GM12864 (cell line): ENCODE data around the gene SPECC1L.

Experiments used
- DNase-seq: peaks from one replicate; pipeline ENCODE4 v3.0.0-alpha.2; 2011; ENCODE audit warnings: low read depth
- H3K4me3 ChIP-seq: 2 replicates; pipeline ENCODE4 v1.5.1; 2011; ENCODE audit warnings: mild to moderate bottlenecking, low read depth, low read length, control low read depth
- CTCF ChIP-seq: IDR thresholded peaks from 2 replicates; pipeline ENCODE4 v1.5.1; 2011; ENCODE audit warnings: low read depth, mild to moderate bottlenecking, moderate library complexity, low read length, control low read depth, inconsistent platforms; ENCODE audit errors: missing control alignments

The SPECC1L gene

GRCh38 chr22:24422102-24422665 is 151.6 kb downstream of the SPECC1L start:
- no peak for TF ChIP-seq CTCF
- no peak for DNase-seq

GRCh38 chr22:24423519-24424000 is 152.9 kb downstream of the SPECC1L start:
- peak overlapping the region; percentile 79 for H3K4me3 ChIP-seq
- peak; percentile 77 for TF ChIP-seq CTCF
- DNase-seq, result no peak

More at GRCh38 chr22:24422102-24422665, 151.6 kb downstream of the SPECC1L start:
- no peak overlapping the region for H3K4me3 ChIP-seq

GRCh38 chr22:24424001-24424900 is 153.6 kb downstream of the SPECC1L start:
- DNase-seq, result no peak
- H3K4me3 ChIP-seq, result peak overlapping the region; percentile 79
- no peak for TF ChIP-seq CTCF

GRCh38 chr22:24424901-24425775 is 154.5 kb downstream of the SPECC1L start:
- no peak for TF ChIP-seq CTCF
- H3K4me3 ChIP-seq, result peak overlapping the region; percentile 79
- DNase-seq, result no peak

DNA sequence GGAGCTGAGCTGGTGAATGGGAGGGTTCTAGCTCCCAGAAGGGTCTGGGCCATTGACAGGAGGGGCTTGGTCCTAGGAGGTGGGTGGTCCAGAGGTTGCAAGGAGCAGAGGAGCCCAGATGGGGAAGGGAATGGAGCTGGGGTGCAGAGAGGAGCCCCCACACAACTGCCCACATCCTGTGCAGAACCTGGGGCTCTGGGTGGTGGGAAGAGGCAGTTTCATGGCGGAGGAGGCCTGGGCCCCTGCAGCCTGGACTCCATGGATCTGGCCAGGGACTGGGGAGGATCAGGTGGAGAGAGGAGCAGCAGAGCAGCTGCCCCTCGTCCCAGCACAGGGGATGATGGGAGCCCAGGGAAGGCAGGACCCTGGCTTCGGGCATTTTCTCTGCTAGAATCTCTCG is 155.8 kb downstream of the SPECC1L start:
- TF ChIP-seq CTCF, result no peak
- peak overlapping the region; percentile 76; the same call in 1 of the 2 replicates for H3K4me3 ChIP-seq
- DNase-seq, result no peak

GRCh38 chr22:24426851-24427499 is 156.3 kb downstream of the SPECC1L start:
- TF ChIP-seq CTCF, result no peak

More at GRCh38 chr22:24426851-24427499, 156.3 kb downstream of the SPECC1L start:
- H3K4me3 ChIP-seq, result peak overlapping the region; percentile 76
- no peak for DNase-seq
